H1 (cell line): Measurements from ENCODE around the gene NBEA. TPM values are rescaled to one million over a fixed set of nuclear protein-coding genes. Genes with fewer than 3 reads are reported as not detected.

Source experiments
- CTCF ChIA-PET: fragments of 300-600 bp; sonication (Branson Sonifier 250); formaldehyde crosslinking; loops from one replicate; lab custom pipeline; 2021; ENCODE audit not compliant: partially characterized antibody; lab: Charles Lee
- POLR2A ChIA-PET: fragments of 300-600 bp; sonication (Branson Sonifier 250); formaldehyde crosslinking; loops from one replicate; lab custom pipeline; 2021; ENCODE audit warnings: inconsistent platforms; ENCODE audit not compliant: partially characterized antibody; lab: Charles Lee
- DNase-seq, 2 experiments: peaks; one replicate each; pipeline versions ENCODE4 v3.0.0 to v3.0.0-alpha.2; 2010 to 2022; ENCODE audit warnings: low spot score in 2 of 2, low read depth in 1 of 2, mixed read lengths in 1 of 2
- FAIRE-seq: peaks from 2 replicates; lab custom pipeline; 2011; peaks lifted over from hg19 to GRCh38; lab: Jason Lieb, UNC
- H2AFZ ChIP-seq: 2 replicates; pipeline ENCODE4 v1.8.1; 2012; ENCODE audit warnings: low read length, inconsistent platforms
- H2AK5ac ChIP-seq: 2 replicates; pipeline ENCODE4 v1.6.1; 2013; ENCODE audit warnings: low read depth, low read length
- H2BK120ac ChIP-seq: replicated peaks from 2 replicates; pipeline ENCODE3; 2013; ENCODE audit warnings: low read depth, low read length, inconsistent platforms
- H2BK12ac ChIP-seq: 2 replicates; pipeline ENCODE4 v1.6.1; 2013; ENCODE audit warnings: low read depth, low read length
- H2BK15ac ChIP-seq: 2 replicates; pipeline ENCODE4 v1.6.1; 2013; ENCODE audit warnings: low read length
- H2BK20ac ChIP-seq: 2 replicates; pipeline ENCODE4 v1.6.1; 2013; ENCODE audit warnings: low read length
- H2BK5ac ChIP-seq: 2 replicates; pipeline ENCODE4 v1.6.1; 2013; ENCODE audit warnings: low read depth, low read length
- H3K14ac ChIP-seq: 2 replicates; pipeline ENCODE4 v1.6.1; 2013; ENCODE audit warnings: inconsistent platforms; ENCODE audit not compliant: insufficient read length
- H3K18ac ChIP-seq: 2 replicates; pipeline ENCODE4 v1.6.1; 2013; ENCODE audit warnings: low read length; ENCODE audit errors: extremely low read depth
- H3K23ac ChIP-seq: 2 replicates; pipeline ENCODE4 v1.6.1; 2013; ENCODE audit warnings: inconsistent platforms; ENCODE audit not compliant: insufficient read length
- H3K23me2 ChIP-seq: 2 replicates; pipeline ENCODE4 v1.6.1; 2013; ENCODE audit warnings: low read depth, low read length
- H3K27ac ChIP-seq: 2 replicates; pipeline ENCODE4 v1.6.1; 2011; ENCODE audit warnings: low read depth, low read length, inconsistent platforms
- H3K27me3 ChIP-seq, 4 experiments: replicated peaks in 1 of 4; 1 replicate in 1 of 4; 2 replicates in 3 of 4; pipeline versions ENCODE4 v1.6.1 to v1.8.1; 2011 to 2013; ENCODE audit warnings: low read length in 3 of 4, mild to moderate bottlenecking in 3 of 4, inconsistent platforms in 2 of 4, mixed read lengths in 2 of 4, moderate library complexity in 1 of 4; ENCODE audit not compliant: control insufficient read depth in 3 of 4, insufficient read depth in 3 of 4; ENCODE audit errors: extremely low read depth in 1 of 4
- H3K36me3 ChIP-seq, 4 experiments: 2 replicates each; pipeline versions ENCODE4 v1.6.1 to v1.8.1; 2011 to 2013; ENCODE audit warnings: mild to moderate bottlenecking in 4 of 4, low read length in 3 of 4, moderate library complexity in 2 of 4, control low read depth in 1 of 4, inconsistent platforms in 1 of 4; ENCODE audit not compliant: insufficient read depth in 4 of 4, control insufficient read depth in 2 of 4
- H3K4ac ChIP-seq: replicated peaks from 2 replicates; pipeline ENCODE3; 2013; ENCODE audit warnings: low read length, low read depth, mixed read lengths, inconsistent platforms; ENCODE audit not compliant: insufficient read length
- H3K4me1 ChIP-seq, 4 experiments: replicated peaks in 1 of 4; 1 replicate in 1 of 4; 2 replicates in 3 of 4; pipeline versions ENCODE4 v1.6.1 to v1.8.1; 2011 to 2013; ENCODE audit warnings: low read length in 3 of 4, inconsistent platforms in 2 of 4, mixed read lengths in 1 of 4; ENCODE audit not compliant: insufficient read depth in 4 of 4, control insufficient read depth in 3 of 4
- H3K4me2 ChIP-seq, 2 experiments: 2 replicates each; pipeline versions ENCODE4 v1.6.1 to v1.8.1; 2011 to 2013; ENCODE audit warnings: low read depth in 2 of 2, low read length in 2 of 2, control low read depth in 1 of 2, inconsistent platforms in 1 of 2, mild to moderate bottlenecking in 1 of 2; ENCODE audit not compliant: insufficient read depth in 1 of 2
- H3K4me3 ChIP-seq, 4 experiments: fragments of 200-600, 300-600 bp in 1 of 4; sonication (generic), shearing (Covaris generic), sonication (Bioruptor Twin) in 1 of 4; 2 replicates each; pipeline versions ENCODE4 v1.5.1 to v1.8.1; 2011 to 2016; ENCODE audit warnings: low read length in 4 of 4, low read depth in 3 of 4, control low read depth in 2 of 4, inconsistent platforms in 2 of 4, mild to moderate bottlenecking in 2 of 4, mixed read lengths in 1 of 4, moderate library complexity in 1 of 4; ENCODE audit not compliant: insufficient read depth in 2 of 4; ENCODE audit errors: extremely low read depth in 1 of 4
- H3K56ac ChIP-seq: replicated peaks from 2 replicates; pipeline ENCODE3; 2013; ENCODE audit warnings: low read depth, mild to moderate bottlenecking, mixed read lengths, low read length, inconsistent platforms; ENCODE audit not compliant: insufficient read length
- H3K79me1 ChIP-seq: 2 replicates; pipeline ENCODE4 v1.6.1; 2013; ENCODE audit warnings: low read depth, low read length, control low read depth
- H3K79me2 ChIP-seq, 2 experiments: 2 replicates each; pipeline versions ENCODE4 v1.6.1 to v1.8.1; 2012 to 2013; ENCODE audit warnings: low read length in 2 of 2, mild to moderate bottlenecking in 2 of 2, inconsistent platforms in 1 of 2; ENCODE audit not compliant: insufficient read depth in 2 of 2, control insufficient read depth in 1 of 2
- H3K9ac ChIP-seq, 4 experiments: replicated peaks in 1 of 4; 1 replicate in 1 of 4; 2 replicates in 3 of 4; pipeline versions ENCODE4 v1.6.1 to v1.8.1; 2011 to 2013; ENCODE audit warnings: low read depth in 3 of 4, low read length in 3 of 4, control low read depth in 2 of 4, mild to moderate bottlenecking in 2 of 4, moderate library complexity in 2 of 4, inconsistent platforms in 1 of 4; ENCODE audit errors: extremely low read depth in 1 of 4
- H3K9me3 ChIP-seq, 2 experiments: 2 replicates each; pipeline versions ENCODE4 v1.6.1 to v1.8.1; 2012 to 2013; ENCODE audit warnings: mild to moderate bottlenecking in 2 of 2, moderate library complexity in 2 of 2, control low read depth in 1 of 2, inconsistent platforms in 1 of 2, low read depth in 1 of 2, low read length in 1 of 2, mixed read lengths in 1 of 2; ENCODE audit not compliant: insufficient read depth in 2 of 2
- H4K20me1 ChIP-seq, 2 experiments: replicated peaks in 1 of 2; 2 replicates each; pipeline versions ENCODE3 to v1.8.1; 2011 to 2013; ENCODE audit warnings: inconsistent platforms in 2 of 2, low read length in 2 of 2, mild to moderate bottlenecking in 1 of 2; ENCODE audit not compliant: insufficient read depth in 2 of 2, control insufficient read depth in 1 of 2
- H4K5ac ChIP-seq: 2 replicates; pipeline ENCODE4 v1.6.1; 2013; ENCODE audit warnings: low read length, low read depth, mixed read lengths, inconsistent platforms; ENCODE audit not compliant: insufficient read length
- H4K8ac ChIP-seq: 2 replicates; pipeline ENCODE4 v1.8.0; 2013; ENCODE audit warnings: mild to moderate bottlenecking, moderate library complexity, low read length, inconsistent platforms; ENCODE audit not compliant: insufficient read depth; ENCODE audit errors: extremely low read depth
- H4K91ac ChIP-seq: replicated peaks from 2 replicates; pipeline ENCODE3; 2013; ENCODE audit warnings: low read length, mixed read lengths, inconsistent platforms; ENCODE audit not compliant: insufficient read length
- JUN ChIP-seq: IDR thresholded peaks from 2 replicates; pipeline ENCODE4 v1.6.1; 2011; ENCODE audit warnings: low read depth, mild to moderate bottlenecking, improper control_type of control experiment, low read length
- SIRT6 ChIP-seq: IDR thresholded peaks from one replicate; pipeline ENCODE4 v1.7.1; 2012; ENCODE audit warnings: low read length, inconsistent platforms
- WGBS, 2 experiments: shearing (Covaris generic) in 1 of 2; methylation state at CpG; one replicate each; pipeline versions ENCODE4 v1.1.6 to v1.1.7; 2013 to 2015; ENCODE audit warnings: low lambda C conversion rate in 2 of 2, mixed read lengths in 2 of 2, inconsistent platforms in 1 of 2, low coverage in 1 of 2, missing lambda C conversion rate in 1 of 2; ENCODE audit not compliant: insufficient replicate concordance in 2 of 2, insufficient coverage in 1 of 2, insufficient read length in 1 of 2; ENCODE audit errors: extremely low coverage in 1 of 2, missing lambda C conversion rate in 1 of 2; 5-methylcytosine and 5-hydroxymethylcytosine counted together
- polyA plus RNA-seq, 7 experiments: library from polyadenylated mRNA; depleted of rRNA in 3 of 7; stranded (reverse) in 5 of 7; unstranded in 2 of 7; fragments of >200 nt in 5 of 7; fragments of 200-250 nt in 2 of 7; gene quantifications; 1 replicate in 5 of 7; 2 replicates in 1 of 7; 4 replicates in 1 of 7; pipeline versions ENCODE4 v1.2.1 to v1.2.3, GENCODE V29; 2011 to 2013; ENCODE audit warnings: missing spikeins in 2 of 7, mixed read lengths in 2 of 7
- total RNA-seq: library from RNA; stranded (reverse); fragmentation: NEBNext Ultra II Directional; extraction: Animal tissue kit (Norgen Biotek cat#: 25700); gene quantifications from 2 replicates; pipeline ENCODE4 v1.2.1, GENCODE V29; 2021

NBEA gene
- total and polyA plus RNA-seq, 2 of the 8 experiments (the other 6 are each of a cell fraction or from before 2014, with no cell fraction given): 14.2 to 21.5 TPM

GRCh38 chr13:35596321-35597030 is 654.4 kb downstream of the NBEA start:
- Histone ChIP-seq H3K27ac (no peak overlapping the region), H3K56ac (no peak overlapping the region), H3K14ac (no peak overlapping the region), H4K8ac (no peak overlapping the region), H2BK20ac (no peak overlapping the region), H4K20me1 (no peaks in the 10 kb centered on the region), H3K79me1 (no peaks in the 10 kb centered on the region), H2AFZ (no peak overlapping the region), H3K4ac (no peak overlapping the region), H3K9me3 (no peaks in the 10 kb centered on the region), H2AK5ac (no peak overlapping the region), H2BK12ac (no peak overlapping the region), H3K23ac (no peak overlapping the region), H3K4me2 (no peak overlapping the region), H3K23me2 (no peaks in the 10 kb centered on the region; the same call in 1 of the 2 replicates), H3K79me2 (no peaks in the 10 kb centered on the region), H3K4me1 (peaks cover 0 to 4% (median 0%) of the 10 kb centered on the region in 4 experiments; a peak in 2 of 7 replicates), H4K91ac (no peak overlapping the region), H3K27me3 (no peaks in the 10 kb centered on the region), H2BK15ac (no peak overlapping the region), H3K4me3 (no peak overlapping the region), H3K9ac (no peak overlapping the region), H3K18ac (no peak overlapping the region), H3K36me3 (no peaks in the 10 kb centered on the region), H4K5ac (no peak overlapping the region), H2BK5ac (no peak overlapping the region), H2BK120ac (no peak overlapping the region)
- ChIA-PET CTCF (interaction anchor here (1.1 to 1.4 kb wide), 2 partner anchors 10 to 13 kb away, joined by 3 to 4 read pairs; no protein-coding TSS in a partner anchor), POLR2A (interaction anchor here (0.6 kb wide), 1 partner anchor 549 kb away, joined by 3 read pairs; no protein-coding TSS in a partner anchor)
- WGBS, 2 experiments: 91% methylated on average over 5 of the region's 5 CpGs; no CpG with 5 or more reads in 1 of the 2 experiments
- DNase-seq (no peak), FAIRE-seq (no peak)
- TF ChIP-seq JUN: no peak
- no peak for TF ChIP-seq SIRT6
